Measurements from ENCODE around the gene MCTP2. TPM values are rescaled to one million over a fixed set of nuclear protein-coding genes. Genes with fewer than 3 reads are reported as not detected.

Gene MCTP2
- polyA plus RNA-seq, 3 donors: 2.4 to 7.4 (median 7.3) TPM

- Mint-ChIP-seq H3K4me1 (peaks cover 15% of the 10 kb centered on the region), H3K27me3 (ENCODE audit: low read depth in 3 of 3) (no peaks in the 10 kb centered on the region), H3K36me3 (peaks cover 16 to 59% of the 10 kb centered on the region in 2 donors), H3K4me3 (no peak overlapping the region), H3K9me3 (no peaks in the 10 kb centered on the region), H3K27ac (no peak overlapping the region)
- H3K9ac ChIP-seq (ENCODE audit: insufficient read depth, low read length, poor library complexity, severe bottlenecking): no peak overlapping the region
- no peak overlapping the region for H3K4me3 ChIP-seq (replicated peaks in 1 of 3; ENCODE audit: low read depth in 2 of 3, low read length in 3 of 3)
- H3K36me3 ChIP-seq (replicated peaks in 1 of 2; ENCODE audit: control insufficient read depth in 1 of 2, insufficient read depth in 2 of 2, low read length in 2 of 2): peaks cover 0 to 13% of the 10 kb centered on the region in 2 donors
- no peak for DNase-seq
- 100% methylated on average over 1 of the region's 1 CpG for WGBS (ENCODE audit: insufficient coverage)
- H3K9me3 ChIP-seq (replicated peaks in 1 of 2; ENCODE audit: control insufficient read depth in 1 of 2, insufficient read depth in 1 of 2, low read length in 2 of 2): no peaks in the 10 kb centered on the region
- H4K20me1 ChIP-seq (ENCODE audit: insufficient read depth, low read length): no peaks in the 10 kb centered on the region
- peaks cover 6 to 18% of the 10 kb centered on the region in 2 donors for H3K4me1 ChIP-seq (ENCODE audit: control insufficient read depth in 1 of 2, insufficient read depth in 2 of 2, low read length in 2 of 2)
- intact Hi-C loops (cut with micrococcal nuclease): no loop called here
- H3K79me2 ChIP-seq (ENCODE audit: insufficient read depth, low read length): no peaks in the 10 kb centered on the region
- no peak overlapping the region for H2AFZ ChIP-seq (ENCODE audit: insufficient read depth, low read depth, low read length, poor library complexity, severe bottlenecking)
- TF ChIP-seq CTCF (IDR thresholded peaks at IDR 0.05): no peak
- H3K27ac ChIP-seq (ENCODE audit: low read depth in 1 of 2, low read length in 2 of 2): no peak overlapping the region
- H3K27me3 ChIP-seq (ENCODE audit: control insufficient read depth in 2 of 2, insufficient read depth in 2 of 2, low read length in 2 of 2): no peaks in the 10 kb centered on the region
- no peak overlapping the region for H3K4me2 ChIP-seq (replicated peaks; ENCODE audit: extremely low read depth, low read length, poor library complexity, severe bottlenecking)
Measured at GRCh38 chr15:94375997-94376396, 144.6 kb downstream of the MCTP2 start.

- no peaks in the 10 kb centered on the region for H3K27me3 ChIP-seq (ENCODE audit: control insufficient read depth in 2 of 2, insufficient read depth in 2 of 2, low read length in 2 of 2)
- no peaks in the 10 kb centered on the region for H3K79me2 ChIP-seq (ENCODE audit: insufficient read depth, low read length)
- peaks cover 16% of the 10 kb centered on the region for H3K4me1 Mint-ChIP-seq
- no peaks in the 10 kb centered on the region for H4K20me1 ChIP-seq (ENCODE audit: insufficient read depth, low read length)
- peak overlapping the region in 1 of 7 donors; percentile 51 for H3K27ac Mint-ChIP-seq
- 100% methylated on average over 1 of the region's 3 CpGs for WGBS (ENCODE audit: insufficient coverage)
- H2AFZ ChIP-seq (ENCODE audit: insufficient read depth, low read depth, low read length, poor library complexity, severe bottlenecking): no peak overlapping the region
- H3K36me3 Mint-ChIP-seq: peaks cover 26 to 67% of the 10 kb centered on the region in 2 donors
- no peak for DNase-seq
- no peak for TF ChIP-seq CTCF (IDR thresholded peaks at IDR 0.05)
- no peak overlapping the region for H3K4me2 ChIP-seq (replicated peaks; ENCODE audit: extremely low read depth, low read length, poor library complexity, severe bottlenecking)
- no peak overlapping the region for H3K9ac ChIP-seq (ENCODE audit: insufficient read depth, low read length, poor library complexity, severe bottlenecking)
- H3K27ac ChIP-seq (ENCODE audit: low read depth in 1 of 2, low read length in 2 of 2): no peak overlapping the region
- peaks cover 4 to 10% of the 10 kb centered on the region in 2 donors for H3K4me1 ChIP-seq (ENCODE audit: control insufficient read depth in 1 of 2, insufficient read depth in 2 of 2, low read length in 2 of 2)
- H3K9me3 Mint-ChIP-seq: peaks cover 0 to 6% (median 0%) of the 10 kb centered on the region in 7 donors
- no peak overlapping the region for H3K4me3 Mint-ChIP-seq
- H3K4me3 ChIP-seq (replicated peaks in 1 of 3; ENCODE audit: low read depth in 2 of 3, low read length in 3 of 3): no peak overlapping the region
- no peaks in the 10 kb centered on the region for H3K27me3 Mint-ChIP-seq (ENCODE audit: low read depth in 3 of 3)
- peaks cover 0 to 13% of the 10 kb centered on the region in 2 donors for H3K36me3 ChIP-seq (replicated peaks in 1 of 2; ENCODE audit: control insufficient read depth in 1 of 2, insufficient read depth in 2 of 2, low read length in 2 of 2)
- intact Hi-C loops (cut with micrococcal nuclease): no loop called here
- no peaks in the 10 kb centered on the region for H3K9me3 ChIP-seq (replicated peaks in 1 of 2; ENCODE audit: control insufficient read depth in 1 of 2, insufficient read depth in 1 of 2, low read length in 2 of 2)
Measured at GRCh38 chr15:94379986-94380385, 148.6 kb downstream of the MCTP2 start.

All from CD14-positive monocyte (primary cell).